H1 (cell line): ENCODE results near the gene PPP6C. TPM values are rescaled to one million over a fixed set of nuclear protein-coding genes. Genes with fewer than 3 reads are reported as not detected.
"Not testable (repeated sequence)": the region's sequence is repeated elsewhere in the genome, so short reads cannot be mapped to it uniquely, and the experiment has no call there.

Experiments
- CTCF ChIA-PET: fragments of 300-600 bp; sonication (Branson Sonifier 250); formaldehyde crosslinking; loops from one replicate; lab custom pipeline; 2021; ENCODE audit not compliant: partially characterized antibody; lab: Charles Lee
- POLR2A ChIA-PET: fragments of 300-600 bp; sonication (Branson Sonifier 250); formaldehyde crosslinking; loops from one replicate; lab custom pipeline; 2021; ENCODE audit warnings: inconsistent platforms; ENCODE audit not compliant: partially characterized antibody; lab: Charles Lee
- DNase-seq, 2 experiments: peaks; one replicate each; pipeline versions ENCODE4 v3.0.0 to v3.0.0-alpha.2; 2010 to 2022; ENCODE audit warnings: low spot score in 2 of 2, low read depth in 1 of 2, mixed read lengths in 1 of 2
- FAIRE-seq: peaks from 2 replicates; lab custom pipeline; 2011; peaks lifted over from hg19 to GRCh38; lab: Jason Lieb, UNC
- H2AFZ ChIP-seq: 2 replicates; pipeline ENCODE4 v1.8.1; 2012; ENCODE audit warnings: low read length, inconsistent platforms
- H2AK5ac ChIP-seq: 2 replicates; pipeline ENCODE4 v1.6.1; 2013; ENCODE audit warnings: low read depth, low read length
- H2BK120ac ChIP-seq: replicated peaks from 2 replicates; pipeline ENCODE3; 2013; ENCODE audit warnings: low read depth, low read length, inconsistent platforms
- H2BK12ac ChIP-seq: 2 replicates; pipeline ENCODE4 v1.6.1; 2013; ENCODE audit warnings: low read depth, low read length
- H2BK15ac ChIP-seq: 2 replicates; pipeline ENCODE4 v1.6.1; 2013; ENCODE audit warnings: low read length
- H2BK20ac ChIP-seq: 2 replicates; pipeline ENCODE4 v1.6.1; 2013; ENCODE audit warnings: low read length
- H2BK5ac ChIP-seq: 2 replicates; pipeline ENCODE4 v1.6.1; 2013; ENCODE audit warnings: low read depth, low read length
- H3K14ac ChIP-seq: 2 replicates; pipeline ENCODE4 v1.6.1; 2013; ENCODE audit warnings: inconsistent platforms; ENCODE audit not compliant: insufficient read length
- H3K18ac ChIP-seq: 2 replicates; pipeline ENCODE4 v1.6.1; 2013; ENCODE audit warnings: low read length; ENCODE audit errors: extremely low read depth
- H3K23ac ChIP-seq: 2 replicates; pipeline ENCODE4 v1.6.1; 2013; ENCODE audit warnings: inconsistent platforms; ENCODE audit not compliant: insufficient read length
- H3K23me2 ChIP-seq: 2 replicates; pipeline ENCODE4 v1.6.1; 2013; ENCODE audit warnings: low read depth, low read length
- H3K27ac ChIP-seq: 2 replicates; pipeline ENCODE4 v1.6.1; 2011; ENCODE audit warnings: low read depth, low read length, inconsistent platforms
- H3K27me3 ChIP-seq, 4 experiments: replicated peaks in 1 of 4; 1 replicate in 1 of 4; 2 replicates in 3 of 4; pipeline versions ENCODE4 v1.6.1 to v1.8.1; 2011 to 2013; ENCODE audit warnings: low read length in 3 of 4, mild to moderate bottlenecking in 3 of 4, inconsistent platforms in 2 of 4, mixed read lengths in 2 of 4, moderate library complexity in 1 of 4; ENCODE audit not compliant: control insufficient read depth in 3 of 4, insufficient read depth in 3 of 4; ENCODE audit errors: extremely low read depth in 1 of 4
- H3K36me3 ChIP-seq, 4 experiments: 2 replicates each; pipeline versions ENCODE4 v1.6.1 to v1.8.1; 2011 to 2013; ENCODE audit warnings: mild to moderate bottlenecking in 4 of 4, low read length in 3 of 4, moderate library complexity in 2 of 4, control low read depth in 1 of 4, inconsistent platforms in 1 of 4; ENCODE audit not compliant: insufficient read depth in 4 of 4, control insufficient read depth in 2 of 4
- H3K4ac ChIP-seq: replicated peaks from 2 replicates; pipeline ENCODE3; 2013; ENCODE audit warnings: low read length, low read depth, mixed read lengths, inconsistent platforms; ENCODE audit not compliant: insufficient read length
- H3K4me1 ChIP-seq, 4 experiments: replicated peaks in 1 of 4; 1 replicate in 1 of 4; 2 replicates in 3 of 4; pipeline versions ENCODE4 v1.6.1 to v1.8.1; 2011 to 2013; ENCODE audit warnings: low read length in 3 of 4, inconsistent platforms in 2 of 4, mixed read lengths in 1 of 4; ENCODE audit not compliant: insufficient read depth in 4 of 4, control insufficient read depth in 3 of 4
- H3K4me2 ChIP-seq, 2 experiments: 2 replicates each; pipeline versions ENCODE4 v1.6.1 to v1.8.1; 2011 to 2013; ENCODE audit warnings: low read depth in 2 of 2, low read length in 2 of 2, control low read depth in 1 of 2, inconsistent platforms in 1 of 2, mild to moderate bottlenecking in 1 of 2; ENCODE audit not compliant: insufficient read depth in 1 of 2
- H3K4me3 ChIP-seq, 4 experiments: fragments of 200-600, 300-600 bp in 1 of 4; sonication (generic), shearing (Covaris generic), sonication (Bioruptor Twin) in 1 of 4; 2 replicates each; pipeline versions ENCODE4 v1.5.1 to v1.8.1; 2011 to 2016; ENCODE audit warnings: low read length in 4 of 4, low read depth in 3 of 4, control low read depth in 2 of 4, inconsistent platforms in 2 of 4, mild to moderate bottlenecking in 2 of 4, mixed read lengths in 1 of 4, moderate library complexity in 1 of 4; ENCODE audit not compliant: insufficient read depth in 2 of 4; ENCODE audit errors: extremely low read depth in 1 of 4
- H3K56ac ChIP-seq: replicated peaks from 2 replicates; pipeline ENCODE3; 2013; ENCODE audit warnings: low read depth, mild to moderate bottlenecking, mixed read lengths, low read length, inconsistent platforms; ENCODE audit not compliant: insufficient read length
- H3K79me1 ChIP-seq: 2 replicates; pipeline ENCODE4 v1.6.1; 2013; ENCODE audit warnings: low read depth, low read length, control low read depth
- H3K79me2 ChIP-seq, 2 experiments: 2 replicates each; pipeline versions ENCODE4 v1.6.1 to v1.8.1; 2012 to 2013; ENCODE audit warnings: low read length in 2 of 2, mild to moderate bottlenecking in 2 of 2, inconsistent platforms in 1 of 2; ENCODE audit not compliant: insufficient read depth in 2 of 2, control insufficient read depth in 1 of 2
- H3K9ac ChIP-seq, 4 experiments: replicated peaks in 1 of 4; 1 replicate in 1 of 4; 2 replicates in 3 of 4; pipeline versions ENCODE4 v1.6.1 to v1.8.1; 2011 to 2013; ENCODE audit warnings: low read depth in 3 of 4, low read length in 3 of 4, control low read depth in 2 of 4, mild to moderate bottlenecking in 2 of 4, moderate library complexity in 2 of 4, inconsistent platforms in 1 of 4; ENCODE audit errors: extremely low read depth in 1 of 4
- H3K9me3 ChIP-seq, 2 experiments: 2 replicates each; pipeline versions ENCODE4 v1.6.1 to v1.8.1; 2012 to 2013; ENCODE audit warnings: mild to moderate bottlenecking in 2 of 2, moderate library complexity in 2 of 2, control low read depth in 1 of 2, inconsistent platforms in 1 of 2, low read depth in 1 of 2, low read length in 1 of 2, mixed read lengths in 1 of 2; ENCODE audit not compliant: insufficient read depth in 2 of 2
- H4K20me1 ChIP-seq, 2 experiments: replicated peaks in 1 of 2; 2 replicates each; pipeline versions ENCODE3 to v1.8.1; 2011 to 2013; ENCODE audit warnings: inconsistent platforms in 2 of 2, low read length in 2 of 2, mild to moderate bottlenecking in 1 of 2; ENCODE audit not compliant: insufficient read depth in 2 of 2, control insufficient read depth in 1 of 2
- H4K5ac ChIP-seq: 2 replicates; pipeline ENCODE4 v1.6.1; 2013; ENCODE audit warnings: low read length, low read depth, mixed read lengths, inconsistent platforms; ENCODE audit not compliant: insufficient read length
- H4K8ac ChIP-seq: 2 replicates; pipeline ENCODE4 v1.8.0; 2013; ENCODE audit warnings: mild to moderate bottlenecking, moderate library complexity, low read length, inconsistent platforms; ENCODE audit not compliant: insufficient read depth; ENCODE audit errors: extremely low read depth
- H4K91ac ChIP-seq: replicated peaks from 2 replicates; pipeline ENCODE3; 2013; ENCODE audit warnings: low read length, mixed read lengths, inconsistent platforms; ENCODE audit not compliant: insufficient read length
- WGBS, 2 experiments: shearing (Covaris generic) in 1 of 2; methylation state at CpG; one replicate each; pipeline versions ENCODE4 v1.1.6 to v1.1.7; 2013 to 2015; ENCODE audit warnings: low lambda C conversion rate in 2 of 2, mixed read lengths in 2 of 2, inconsistent platforms in 1 of 2, low coverage in 1 of 2, missing lambda C conversion rate in 1 of 2; ENCODE audit not compliant: insufficient replicate concordance in 2 of 2, insufficient coverage in 1 of 2, insufficient read length in 1 of 2; ENCODE audit errors: extremely low coverage in 1 of 2, missing lambda C conversion rate in 1 of 2; 5-methylcytosine and 5-hydroxymethylcytosine counted together
- polyA plus RNA-seq, 7 experiments: library from polyadenylated mRNA; depleted of rRNA in 3 of 7; stranded (reverse) in 5 of 7; unstranded in 2 of 7; fragments of >200 nt in 5 of 7; fragments of 200-250 nt in 2 of 7; gene quantifications; 1 replicate in 5 of 7; 2 replicates in 1 of 7; 4 replicates in 1 of 7; pipeline versions ENCODE4 v1.2.1 to v1.2.3, GENCODE V29; 2011 to 2013; ENCODE audit warnings: missing spikeins in 2 of 7, mixed read lengths in 2 of 7
- total RNA-seq: library from RNA; stranded (reverse); fragmentation: NEBNext Ultra II Directional; extraction: Animal tissue kit (Norgen Biotek cat#: 25700); gene quantifications from 2 replicates; pipeline ENCODE4 v1.2.1, GENCODE V29; 2021

The PPP6C gene
- total and polyA plus RNA-seq, 2 of the 8 experiments (the other 6 are each of a cell fraction or from before 2014, with no cell fraction given) = 22.8 to 52.3 TPM

DNA sequence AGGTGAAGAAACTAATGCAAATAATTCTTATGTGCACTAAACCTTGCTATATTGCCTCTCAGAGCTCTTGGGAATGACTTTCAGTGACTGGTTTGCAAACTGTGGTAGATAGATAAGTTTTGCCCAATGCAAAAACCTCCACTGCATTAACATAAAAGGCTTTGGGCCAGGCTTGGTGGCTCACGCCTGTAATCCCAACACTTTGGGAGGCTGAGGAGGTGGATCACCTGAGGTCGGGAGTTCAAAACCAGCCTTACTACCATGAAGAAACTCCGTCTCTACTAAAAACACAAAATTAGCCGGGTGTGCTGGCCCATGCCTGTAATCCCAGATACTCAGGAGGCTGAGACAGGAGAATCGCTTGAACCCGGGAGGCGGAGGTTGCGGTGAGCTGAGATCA lies 44.5 kb upstream of the PPP6C start:
- H3K23ac ChIP-seq, H2AK5ac ChIP-seq, H3K9ac ChIP-seq, H3K4me1 ChIP-seq, H2BK120ac ChIP-seq, H3K4me2 ChIP-seq, FAIRE-seq, H4K8ac ChIP-seq, H3K23me2 ChIP-seq, CTCF ChIA-PET, H4K5ac ChIP-seq, H3K4ac ChIP-seq, H2BK20ac ChIP-seq, H4K91ac ChIP-seq, H2BK5ac ChIP-seq, H2BK12ac ChIP-seq, H2AFZ ChIP-seq, H3K18ac ChIP-seq, H3K79me1 ChIP-seq, H2BK15ac ChIP-seq, H3K27me3 ChIP-seq, H3K9me3 ChIP-seq, DNase-seq, H3K27ac ChIP-seq, H3K14ac ChIP-seq, H4K20me1 ChIP-seq, H3K4me3 ChIP-seq, H3K56ac ChIP-seq: not testable (repeated sequence)
- Histone ChIP-seq H3K36me3 (peaks cover 21 to 49% (median 39%) of the 10 kb centered on the region in 4 experiments), H3K79me2 (peaks cover 0 to 13% of the 10 kb centered on the region in 2 experiments; a peak in 2 of 4 replicates)
- POLR2A ChIA-PET = interaction anchor here (1.0 kb wide), 1 partner anchor 372 kb away, joined by 4 read pairs; the partner anchor contains the start of genes ARPC5L and RPL35
- 96% methylated on average over 8 of the region's 8 CpGs; no CpG with 5 or more reads in 1 of the 2 experiments for WGBS, 2 experiments
